Body of pancreas (tissue), 4 donors: ENCODE measurements around the gene RPTOR.

Experiments used
- CTCF ChIP-seq, 7 experiments: fragments of 450-650 bp in 4 of 7; fragments of 200-600 bp in 3 of 7; sonication (generic) in 3 of 7; IDR thresholded peaks; one replicate each; pipeline ENCODE4 v1.5.1; 2016 to 2019; ENCODE audit warnings: antibody characterized with exemption in 7 of 7
- POLR2A ChIP-seq, 3 donors: fragments of 450-650 bp; IDR thresholded peaks; one replicate each; pipeline ENCODE4 v1.6.1; 2016; ENCODE audit warnings: antibody characterized with exemption in 3 of 3, mild to moderate bottlenecking in 2 of 3

GRCh38 chr17:80667462-80668277, 123.0 kb downstream of the RPTOR start:
- no peak for TF ChIP-seq CTCF (IDR thresholded peaks at IDR 0.05)
- no peak for TF ChIP-seq POLR2A (IDR thresholded peaks at IDR 0.05)
